MM.1S (cell line): ENCODE data around the gene PCGF3.

ENCODE experiments used
- EZH2 ChIP-seq: fragments of 300-600 bp; sonication (generic); optimal IDR thresholded peaks from 2 replicates; pipeline ENCODE3; 2017; ENCODE audit warnings: low read depth, mild to moderate bottlenecking, antibody characterized with exemption, low read length, mixed read lengths
- EZH2phosphoT487 ChIP-seq: fragments of 300-600 bp; sonication (generic); IDR thresholded peaks from 2 replicates; pipeline ENCODE4 v1.6.1; 2018; ENCODE audit warnings: antibody characterized with exemption, low read length
- TF ChIP-seq, protein P1 (sequence below): fragments of 300-600 bp; sonication (generic); IDR thresholded peaks from 2 replicates; pipeline ENCODE4 v1.5.1; 2016; ENCODE audit warnings: antibody characterized with exemption, low read length, mixed read lengths

DNA sequence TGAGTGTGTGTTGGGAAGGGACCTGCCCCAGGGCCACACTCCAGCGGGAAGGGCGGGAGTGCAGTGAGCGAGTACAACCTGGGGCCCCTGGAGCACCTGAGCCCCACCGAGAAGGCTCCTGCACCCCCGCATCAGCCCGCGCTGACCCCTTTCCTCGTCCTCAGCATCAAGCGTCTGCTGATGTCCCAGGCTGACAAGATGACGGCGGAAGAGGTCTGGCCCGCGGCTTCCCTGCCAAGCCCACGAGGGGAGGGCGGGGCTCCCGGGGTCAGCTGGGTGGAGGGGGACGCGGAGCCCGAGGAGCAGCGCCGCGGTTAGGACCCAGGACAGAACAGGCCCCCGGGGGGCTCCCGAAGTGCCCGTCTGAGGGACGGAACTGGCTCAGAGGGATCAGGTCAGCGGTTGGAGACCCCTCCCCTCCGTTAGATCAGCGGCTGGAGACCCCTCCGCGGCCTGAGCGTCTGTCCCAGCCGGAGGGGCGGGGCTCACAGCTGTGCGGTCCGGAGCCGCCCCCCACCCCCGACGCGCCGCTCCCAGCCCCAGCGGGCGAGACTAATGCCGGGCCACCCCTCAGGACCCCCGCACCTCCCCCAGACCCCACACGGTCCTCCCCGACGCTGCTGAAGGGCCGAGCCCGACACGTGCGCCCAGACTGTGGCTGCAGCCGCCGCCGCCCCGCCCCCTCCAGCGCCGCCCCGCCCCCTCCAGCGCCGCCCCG is 24.5 kb upstream of the PCGF3 start:
- TF ChIP-seq EZH2 (no peak), EZH2phosphoT487 (no peak)
- TF ChIP-seq, protein P1, sequence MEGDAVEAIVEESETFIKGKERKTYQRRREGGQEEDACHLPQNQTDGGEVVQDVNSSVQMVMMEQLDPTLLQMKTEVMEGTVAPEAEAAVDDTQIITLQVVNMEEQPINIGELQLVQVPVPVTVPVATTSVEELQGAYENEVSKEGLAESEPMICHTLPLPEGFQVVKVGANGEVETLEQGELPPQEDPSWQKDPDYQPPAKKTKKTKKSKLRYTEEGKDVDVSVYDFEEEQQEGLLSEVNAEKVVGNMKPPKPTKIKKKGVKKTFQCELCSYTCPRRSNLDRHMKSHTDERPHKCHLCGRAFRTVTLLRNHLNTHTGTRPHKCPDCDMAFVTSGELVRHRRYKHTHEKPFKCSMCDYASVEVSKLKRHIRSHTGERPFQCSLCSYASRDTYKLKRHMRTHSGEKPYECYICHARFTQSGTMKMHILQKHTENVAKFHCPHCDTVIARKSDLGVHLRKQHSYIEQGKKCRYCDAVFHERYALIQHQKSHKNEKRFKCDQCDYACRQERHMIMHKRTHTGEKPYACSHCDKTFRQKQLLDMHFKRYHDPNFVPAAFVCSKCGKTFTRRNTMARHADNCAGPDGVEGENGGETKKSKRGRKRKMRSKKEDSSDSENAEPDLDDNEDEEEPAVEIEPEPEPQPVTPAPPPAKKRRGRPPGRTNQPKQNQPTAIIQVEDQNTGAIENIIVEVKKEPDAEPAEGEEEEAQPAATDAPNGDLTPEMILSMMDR = no peak
